Measurements from ENCODE around the gene MYLK3.

MYLK3 gene

DNA sequence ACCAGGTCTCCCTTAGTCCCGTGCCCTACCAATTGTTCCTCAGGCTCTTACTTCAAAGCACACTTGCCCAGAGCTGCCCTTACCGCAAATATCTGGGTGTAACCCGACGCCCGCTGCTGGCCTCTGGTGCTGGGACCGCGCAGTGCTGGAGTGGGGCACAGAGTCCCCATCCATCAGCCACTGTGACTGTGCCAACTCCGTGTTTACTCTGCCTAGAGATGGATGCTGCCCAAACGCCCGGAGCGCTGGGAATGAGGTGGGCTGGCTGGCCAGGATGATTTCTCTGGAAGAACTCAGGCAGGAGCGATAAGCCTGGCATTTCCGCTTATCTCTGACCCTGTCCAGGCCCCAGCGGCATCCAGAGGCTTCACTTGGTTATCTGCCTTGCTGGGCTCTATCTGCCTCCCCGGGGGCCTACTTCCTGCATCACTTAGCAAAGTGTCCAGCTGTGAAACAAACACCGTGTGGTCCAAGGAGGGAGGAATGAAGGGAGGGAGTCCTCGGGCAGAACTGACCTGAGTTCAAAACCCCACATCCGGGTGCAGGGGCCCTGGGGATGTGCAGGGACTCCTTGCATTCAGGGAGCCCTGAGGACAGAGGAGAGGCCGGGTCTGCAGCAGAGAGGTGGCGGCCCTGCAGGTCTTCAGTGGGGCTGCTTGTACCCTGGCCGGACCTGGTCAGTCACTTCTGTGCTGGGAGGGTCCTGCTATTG is 9.4 kb upstream of the MYLK3 start:
- no peak for DNase-seq (ENCODE audit: low read depth in 2 of 2)

DNA sequence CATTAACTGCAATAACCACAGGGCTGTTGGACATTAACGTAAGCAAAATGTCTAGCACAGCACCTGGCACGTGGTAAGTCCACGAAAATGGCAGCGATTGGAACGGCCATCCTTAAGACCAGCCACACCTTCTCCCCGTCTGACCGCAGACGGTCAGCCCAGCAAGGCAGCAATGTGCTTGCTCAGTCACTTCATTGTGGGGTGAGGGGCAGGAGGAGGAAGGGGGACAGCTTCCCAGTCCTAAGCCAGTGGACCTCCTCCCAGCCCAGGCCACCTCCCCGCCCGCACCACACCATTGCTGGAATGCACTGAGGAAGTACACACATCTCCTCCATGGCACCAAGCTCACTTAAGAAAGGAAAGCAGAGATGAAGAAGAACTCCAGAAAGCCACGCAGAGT is 8.6 kb upstream of the MYLK3 start:
- DNase-seq (ENCODE audit: low read depth in 2 of 2), result no peak

DNA sequence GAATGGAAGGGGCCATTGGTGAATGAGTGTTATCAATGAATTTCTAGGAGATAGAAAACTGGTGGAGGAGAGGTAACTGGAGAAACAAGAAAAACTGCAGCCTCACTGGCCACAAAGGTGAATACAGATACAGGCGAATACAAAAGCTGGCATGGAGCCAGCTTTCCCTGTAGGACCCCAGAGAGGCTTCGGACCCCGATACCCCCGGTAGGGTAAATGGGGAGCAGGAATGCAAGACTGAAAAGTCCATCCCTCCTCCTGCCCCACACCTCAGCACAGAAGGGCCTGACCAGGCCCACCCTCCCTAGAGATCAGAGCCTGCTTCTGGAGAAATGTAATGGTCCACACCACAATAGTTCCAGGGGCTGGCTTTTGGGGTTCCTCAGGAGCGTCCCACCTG is 4.9 kb upstream of the MYLK3 start:
- no peak for DNase-seq (ENCODE audit: low read depth in 2 of 2)

GRCh38 chr16:46751381-46751780 is 3.2 kb upstream of the MYLK3 start:
- DNase-seq (ENCODE audit: low read depth in 2 of 2), result no peak

- DNase-seq (ENCODE audit: low read depth in 2 of 2), result no peak
Observed at GRCh38 chr16:46748775-46749705, 896 bp upstream of the MYLK3 start.

- no peak for DNase-seq (ENCODE audit: low read depth in 2 of 2)
Observed at GRCh38 chr16:46746821-46747776, 1.0 kb downstream of the MYLK3 start.

DNA sequence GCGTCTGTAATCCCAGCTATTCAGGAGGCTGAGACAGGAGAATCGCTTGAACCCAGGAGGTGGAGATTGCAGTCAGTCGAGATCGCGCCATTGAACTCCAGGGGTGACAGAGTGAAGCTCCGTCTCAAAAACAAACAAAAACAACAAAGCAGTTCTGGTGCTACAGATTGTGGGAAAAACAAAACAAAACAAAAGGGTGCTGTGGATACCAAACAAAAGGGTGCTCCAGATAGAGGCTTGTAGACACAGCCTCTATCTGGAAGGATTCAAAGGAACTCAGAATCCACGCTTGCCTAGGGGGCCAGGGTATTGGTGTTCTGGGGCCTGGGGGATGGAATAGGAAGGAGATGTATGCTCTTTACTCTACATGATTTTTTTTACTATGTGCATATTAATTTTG is 2.5 kb downstream of the MYLK3 start:
- no peak for DNase-seq (ENCODE audit: low read depth in 2 of 2)

GRCh38 chr16:46743232-46743719 is 4.9 kb downstream of the MYLK3 start:
- no peak for DNase-seq (ENCODE audit: low read depth in 2 of 2)

- DNase-seq (ENCODE audit: low read depth in 2 of 2), result no peak
Observed at GRCh38 chr16:46739934-46740333, 8.2 kb downstream of the MYLK3 start.

DNA sequence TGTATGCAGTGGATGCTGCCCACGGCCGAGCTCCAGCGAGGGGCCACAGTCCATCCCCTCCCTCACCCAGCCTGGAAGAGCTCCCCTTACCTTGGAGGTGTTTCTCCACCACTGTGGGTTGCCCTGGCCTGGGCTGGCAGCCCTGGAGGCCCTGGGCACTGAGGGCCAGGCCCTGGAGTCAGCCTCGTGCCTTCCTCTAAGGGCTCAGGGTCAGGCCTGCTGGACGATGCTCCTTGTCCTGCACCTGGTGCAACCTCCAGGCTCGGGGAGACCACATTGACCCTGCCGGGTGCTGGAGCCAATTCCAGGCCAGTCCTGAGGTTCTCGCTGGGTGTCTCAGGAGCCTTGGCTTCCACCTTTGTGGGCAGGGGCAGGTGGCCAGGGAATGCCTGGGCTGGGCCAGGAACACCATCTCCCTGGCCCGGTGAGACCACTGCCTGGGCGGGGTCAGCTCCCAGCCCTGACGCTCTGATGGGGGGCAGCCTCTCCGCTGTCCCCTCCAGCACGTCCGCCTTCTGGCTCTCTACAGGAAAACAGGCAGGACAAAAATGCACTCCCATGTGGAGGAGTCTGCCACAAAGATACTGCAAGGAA is 10.4 kb downstream of the MYLK3 start:
- no peak for DNase-seq (ENCODE audit: low read depth in 2 of 2)

DNA sequence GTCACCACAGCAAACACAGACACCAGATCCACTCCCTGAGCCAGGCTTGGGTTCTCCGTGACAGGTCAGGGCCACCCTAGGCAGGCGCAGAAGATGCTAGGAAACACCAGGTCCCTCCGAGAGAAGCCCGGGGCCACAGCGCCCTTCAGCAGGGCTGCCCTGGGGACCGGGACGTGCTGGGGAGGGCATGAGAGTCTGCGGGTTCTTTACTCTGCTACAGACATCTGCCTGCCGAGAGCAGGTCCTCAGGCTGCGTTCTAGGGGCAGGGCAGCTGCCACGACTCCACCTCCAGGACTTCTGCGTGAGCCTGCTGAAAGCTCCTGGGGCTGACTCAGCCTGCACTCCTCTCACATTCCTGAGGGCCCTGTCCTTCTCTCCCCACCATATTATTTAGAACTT is 11.4 kb downstream of the MYLK3 start:
- DNase-seq (ENCODE audit: low read depth in 2 of 2), result no peak

DNA sequence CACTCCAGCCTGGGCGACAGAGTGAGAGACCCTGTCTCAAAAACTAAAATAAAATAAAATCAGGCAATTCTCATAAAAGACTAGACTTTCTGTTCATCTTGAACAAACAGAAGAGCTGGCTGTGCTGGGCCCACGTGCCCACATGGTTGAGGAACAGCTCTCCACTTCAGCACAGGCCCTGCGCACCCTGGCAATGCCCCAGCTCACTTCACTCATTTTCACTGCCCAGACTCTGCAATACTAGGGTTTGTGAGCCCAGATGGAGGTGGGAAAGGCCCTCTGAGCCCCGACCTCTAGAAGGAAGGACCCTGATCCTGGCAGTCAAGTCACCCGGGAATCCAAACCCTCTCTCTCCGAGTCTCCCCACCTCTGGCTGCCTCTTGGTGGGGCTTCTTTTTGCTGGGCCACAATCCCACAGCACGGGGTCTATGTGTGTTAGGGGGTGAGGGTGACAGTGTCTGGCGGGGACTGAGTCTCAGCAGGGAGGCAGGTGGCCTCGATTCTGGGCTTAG is 14.8 kb downstream of the MYLK3 start:
- no peak for DNase-seq (ENCODE audit: low read depth in 2 of 2)

DNA sequence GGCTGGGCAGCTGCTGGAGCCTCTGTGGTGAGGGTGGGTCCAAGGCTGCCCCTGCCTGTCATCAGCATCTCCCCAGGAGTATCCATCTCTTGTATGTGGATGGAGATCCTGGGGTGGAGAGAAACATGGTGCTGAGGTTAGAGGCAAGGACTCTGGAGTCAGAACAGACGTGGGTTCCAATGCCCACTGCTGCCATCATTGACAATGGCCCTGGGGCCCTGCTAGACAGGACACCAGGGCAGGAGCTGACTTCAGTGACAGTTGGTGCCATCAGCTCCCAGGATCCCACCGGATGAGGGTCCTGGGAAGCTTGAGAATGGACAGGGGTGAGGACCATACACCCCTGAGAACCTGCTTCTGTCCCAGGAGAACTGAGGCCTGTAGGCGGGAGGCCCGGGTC is 15.6 kb downstream of the MYLK3 start:
- no peak for DNase-seq (ENCODE audit: low read depth in 2 of 2)

GRCh38 chr16:46731691-46732555 is 16.2 kb downstream of the MYLK3 start:
- no peak for DNase-seq (ENCODE audit: low read depth in 2 of 2)

DNA sequence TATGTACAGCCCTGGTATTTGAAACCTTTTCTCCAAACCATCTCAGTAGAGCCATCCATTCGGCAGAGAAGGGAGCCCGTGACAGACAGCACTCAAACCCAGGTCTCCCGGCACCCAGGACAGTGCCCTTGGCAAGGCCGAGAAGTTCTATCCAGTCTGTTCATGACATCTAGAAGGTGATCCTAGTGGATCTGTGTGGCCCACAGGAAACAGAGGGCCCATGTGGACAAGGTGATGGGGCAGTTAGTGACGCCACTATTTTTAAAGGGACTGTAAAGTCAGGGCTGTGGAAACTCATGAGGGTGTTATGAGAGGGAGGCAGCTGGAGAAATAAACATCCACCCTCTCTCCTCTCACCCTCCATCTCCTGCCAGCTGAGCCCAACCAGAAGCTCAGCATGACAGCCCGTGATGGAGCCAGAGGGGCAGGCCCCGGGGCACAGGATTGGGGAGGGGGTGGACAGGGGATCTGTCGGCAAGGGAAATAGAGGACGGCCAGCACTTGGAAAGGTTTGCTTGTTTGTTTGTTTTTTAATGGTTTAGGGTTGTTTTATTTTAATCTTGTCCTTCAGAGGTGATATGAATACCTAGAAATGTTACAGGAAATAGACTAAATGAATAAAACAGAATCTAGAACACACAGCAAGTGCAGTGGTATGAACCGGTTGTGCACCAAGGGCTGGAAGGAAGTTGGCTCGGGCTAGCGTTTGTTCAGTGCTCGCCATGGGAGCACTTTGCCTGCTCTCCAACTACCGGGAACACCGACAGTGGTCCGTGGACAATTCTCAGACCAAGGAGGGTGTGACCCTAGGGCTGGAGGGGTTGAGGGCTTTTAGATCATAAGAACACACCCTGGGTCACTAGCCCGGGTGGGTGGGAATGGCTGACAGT is 17.1 kb downstream of the MYLK3 start:
- DNase-seq (ENCODE audit: low read depth in 2 of 2), result no peak

GRCh38 chr16:46730126-46730525 is 18.0 kb downstream of the MYLK3 start:
- no peak for DNase-seq (ENCODE audit: low read depth in 2 of 2)

GRCh38 chr16:46729326-46729995 is 18.7 kb downstream of the MYLK3 start:
- DNase-seq (ENCODE audit: low read depth in 2 of 2), result no peak

GRCh38 chr16:46728806-46729205 is 19.3 kb downstream of the MYLK3 start:
- no peak for DNase-seq (ENCODE audit: low read depth in 2 of 2)

- no peak for DNase-seq (ENCODE audit: low read depth in 2 of 2)
Observed at GRCh38 chr16:46727630-46728029, 20.5 kb downstream of the MYLK3 start.
